Measurements from ENCODE around the gene PNMA6F.
"Not testable (repeated sequence)": the region's sequence is repeated elsewhere in the genome, so short reads cannot be mapped to it uniquely, and the experiment has no call there.

PNMA6F gene

GRCh38 chrX:153301746-153302145, 19.8 kb downstream of the PNMA6F start:
- DNase-seq = no peak

GRCh38 chrX:153299855-153300254, 21.7 kb downstream of the PNMA6F start:
- DNase-seq = no peak

GRCh38 chrX:153297376-153297775, 24.2 kb downstream of the PNMA6F start:
- no peak for DNase-seq

- DNase-seq = not testable (repeated sequence)
Observed at GRCh38 chrX:153293485-153294071, 28.0 kb downstream of the PNMA6F start.

- not testable (repeated sequence) for DNase-seq
Observed at GRCh38 chrX:153288807-153289206, 32.8 kb downstream of the PNMA6F start.

- DNase-seq = not testable (repeated sequence)
Observed at GRCh38 chrX:153285678-153286077, 35.9 kb downstream of the PNMA6F start.

- not testable (repeated sequence) for DNase-seq
Observed at GRCh38 chrX:153283982-153284381, 37.6 kb downstream of the PNMA6F start.

GRCh38 chrX:153281784-153282183, 39.8 kb downstream of the PNMA6F start:
- DNase-seq = not testable (repeated sequence)

- DNase-seq = not testable (repeated sequence)
Observed at GRCh38 chrX:153279304-153279703, 42.3 kb downstream of the PNMA6F start.

- not testable (repeated sequence) for DNase-seq
Observed at GRCh38 chrX:153276049-153276448, 45.5 kb downstream of the PNMA6F start.

- not testable (repeated sequence) for DNase-seq
Observed at GRCh38 chrX:153275418-153275817, 46.1 kb downstream of the PNMA6F start.

GRCh38 chrX:153272584-153272983, 49.0 kb downstream of the PNMA6F start:
- DNase-seq = not testable (repeated sequence)

GRCh38 chrX:153272070-153272469, 49.5 kb downstream of the PNMA6F start:
- DNase-seq = not testable (repeated sequence)
